Stomach smooth muscle (tissue), 2 donors: ENCODE measurements around the gene HPSE2.
"Not testable (repeated sequence)": the region's sequence is repeated elsewhere in the genome, so short reads cannot be mapped to it uniquely, and the experiment has no call there.

ENCODE experiments used
- H3K27ac ChIP-seq: one replicate; pipeline ENCODE4 v1.7.0; 2013; ENCODE audit warnings: mild to moderate bottlenecking, low read length, inconsistent platforms
- H3K27me3 ChIP-seq, 2 donors: one replicate each; pipeline ENCODE4 v1.7.0; 2013; ENCODE audit warnings: low read length in 2 of 2; ENCODE audit not compliant: insufficient read depth in 2 of 2, control insufficient read depth in 1 of 2
- H3K36me3 ChIP-seq, 2 donors: one replicate each; pipeline ENCODE4 v1.7.0; 2013; ENCODE audit warnings: low read length in 2 of 2; ENCODE audit not compliant: control insufficient read depth in 2 of 2, insufficient read depth in 2 of 2
- H3K4me1 ChIP-seq: one replicate; pipeline ENCODE4 v1.7.0; 2013; ENCODE audit warnings: low read length; ENCODE audit not compliant: control insufficient read depth, insufficient read depth
- H3K4me3 ChIP-seq, 2 donors: one replicate each; pipeline ENCODE4 v1.7.0; 2013; ENCODE audit warnings: low read length in 2 of 2
- H3K9ac ChIP-seq, 2 donors: one replicate each; pipeline ENCODE4 v1.7.0; 2013; ENCODE audit warnings: low read length in 2 of 2, mild to moderate bottlenecking in 1 of 2
- H3K9me3 ChIP-seq, 2 donors: one replicate each; pipeline ENCODE4 v1.7.0; 2013; ENCODE audit warnings: low read length in 2 of 2; ENCODE audit not compliant: control insufficient read depth in 2 of 2
- donor health status: healthy.
- donor health status: Pancreatic carcinoma.

The HPSE2 gene

GRCh38 chr10:99161165-99161564, 74.5 kb downstream of the HPSE2 start:
- no peaks in the 10 kb centered on the region for H3K4me1 ChIP-seq
- H3K27ac ChIP-seq = no peak overlapping the region
- no peaks in the 10 kb centered on the region for H3K36me3 ChIP-seq
- H3K27me3 ChIP-seq = no peaks in the 10 kb centered on the region
- H3K4me3 ChIP-seq = no peak overlapping the region
- H3K9ac ChIP-seq = no peak overlapping the region
- no peaks in the 10 kb centered on the region for H3K9me3 ChIP-seq

DNA sequence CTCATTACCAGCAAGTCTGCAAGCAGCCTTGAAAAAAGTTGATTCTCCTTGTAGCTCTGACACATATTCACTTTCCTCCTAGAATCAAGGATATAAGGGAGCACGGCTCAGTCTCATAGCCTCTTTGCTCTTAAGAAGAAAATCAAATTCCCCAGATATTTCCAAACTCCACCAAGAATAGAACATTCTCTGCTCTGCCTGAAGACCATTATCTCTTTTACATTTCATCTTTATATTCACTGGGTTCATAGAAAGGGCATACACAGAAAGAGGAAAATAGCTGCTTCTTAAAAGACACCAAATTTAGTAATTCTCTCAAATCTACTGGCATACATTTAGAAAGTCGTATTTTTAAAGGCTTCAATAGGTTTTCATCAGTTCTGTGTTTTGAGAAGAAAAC, 92.0 kb downstream of the HPSE2 start:
- H3K9ac ChIP-seq = no peak overlapping the region
- no peaks in the 10 kb centered on the region for H3K9me3 ChIP-seq
- peaks cover 6% of the 10 kb centered on the region for H3K4me1 ChIP-seq
- H3K27ac ChIP-seq = no peak overlapping the region
- no peak overlapping the region for H3K4me3 ChIP-seq
- no peaks in the 10 kb centered on the region for H3K36me3 ChIP-seq
- H3K27me3 ChIP-seq = no peaks in the 10 kb centered on the region

- Histone ChIP-seq H3K9me3 (no peaks in the 10 kb centered on the region), H3K9ac (no peak overlapping the region), H3K27me3 (no peaks in the 10 kb centered on the region), H3K36me3 (no peaks in the 10 kb centered on the region), H3K4me1 (peaks cover 6% of the 10 kb centered on the region), H3K4me3 (no peak overlapping the region), H3K27ac (no peak overlapping the region)
These were observed 92.6 kb downstream of the HPSE2 start for GRCh38 chr10:99143011-99143410.

- not testable (repeated sequence) for H3K9ac ChIP-seq, H3K27ac ChIP-seq
These were observed 102.8 kb downstream of the HPSE2 start for GRCh38 chr10:99132897-99133296.

GRCh38 chr10:99125879-99126278, 109.8 kb downstream of the HPSE2 start:
- H3K9ac ChIP-seq = no peak overlapping the region
- no peaks in the 10 kb centered on the region for H3K36me3 ChIP-seq
- peaks cover 0 to 3% of the 10 kb centered on the region in 2 donors for H3K9me3 ChIP-seq
- H3K27ac ChIP-seq = no peak overlapping the region
- no peak overlapping the region for H3K4me3 ChIP-seq
- no peaks in the 10 kb centered on the region for H3K27me3 ChIP-seq
- H3K4me1 ChIP-seq = peaks cover 4% of the 10 kb centered on the region

More at GRCh38 chr10:99132897-99133296, 102.8 kb downstream of the HPSE2 start:
- not testable (repeated sequence) for H3K27me3 ChIP-seq, H3K4me1 ChIP-seq, H3K36me3 ChIP-seq, H3K4me3 ChIP-seq, H3K9me3 ChIP-seq

GRCh38 chr10:99124376-99124775, 111.3 kb downstream of the HPSE2 start:
- Histone ChIP-seq H3K27ac (no peak overlapping the region), H3K9me3 (peaks cover 0 to 3% of the 10 kb centered on the region in 2 donors), H3K4me3 (no peak overlapping the region), H3K9ac (no peak overlapping the region), H3K27me3 (no peaks in the 10 kb centered on the region), H3K4me1 (peaks cover 4% of the 10 kb centered on the region), H3K36me3 (no peaks in the 10 kb centered on the region)

DNA sequence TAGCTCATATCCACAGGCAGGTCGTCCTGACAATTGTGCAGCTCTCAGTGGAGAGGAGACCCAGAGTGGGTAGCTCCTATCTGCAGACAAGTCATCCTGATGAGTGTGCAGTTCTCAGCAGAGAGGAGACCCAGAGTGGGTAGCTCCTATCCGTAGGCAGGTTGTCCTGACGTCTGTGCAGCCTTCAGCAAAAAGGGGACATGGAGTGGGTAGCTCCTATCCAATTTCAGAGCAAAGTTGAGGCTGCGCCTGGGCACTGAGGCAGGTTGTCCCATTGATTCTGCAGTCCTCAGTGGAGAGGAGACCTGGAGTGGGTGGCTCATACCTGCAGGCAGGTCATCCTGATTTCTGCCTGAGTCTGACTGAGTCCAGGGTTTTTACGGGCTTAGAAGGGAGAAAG, 111.8 kb downstream of the HPSE2 start:
- Histone ChIP-seq H3K27ac (no peak overlapping the region), H3K27me3 (no peaks in the 10 kb centered on the region), H3K9ac (no peak overlapping the region), H3K4me3 (no peak overlapping the region), H3K36me3 (no peaks in the 10 kb centered on the region), H3K4me1 (peaks cover 4% of the 10 kb centered on the region), H3K9me3 (peaks cover 0 to 3% of the 10 kb centered on the region in 2 donors)

- Histone ChIP-seq H3K9me3 (peaks cover 0 to 3% of the 10 kb centered on the region in 2 donors), H3K27ac (no peak overlapping the region), H3K9ac (no peak overlapping the region), H3K4me3 (no peak overlapping the region), H3K27me3 (no peaks in the 10 kb centered on the region), H3K4me1 (peaks cover 4% of the 10 kb centered on the region), H3K36me3 (no peaks in the 10 kb centered on the region)
These were observed 112.3 kb downstream of the HPSE2 start for GRCh38 chr10:99123336-99123735.

DNA sequence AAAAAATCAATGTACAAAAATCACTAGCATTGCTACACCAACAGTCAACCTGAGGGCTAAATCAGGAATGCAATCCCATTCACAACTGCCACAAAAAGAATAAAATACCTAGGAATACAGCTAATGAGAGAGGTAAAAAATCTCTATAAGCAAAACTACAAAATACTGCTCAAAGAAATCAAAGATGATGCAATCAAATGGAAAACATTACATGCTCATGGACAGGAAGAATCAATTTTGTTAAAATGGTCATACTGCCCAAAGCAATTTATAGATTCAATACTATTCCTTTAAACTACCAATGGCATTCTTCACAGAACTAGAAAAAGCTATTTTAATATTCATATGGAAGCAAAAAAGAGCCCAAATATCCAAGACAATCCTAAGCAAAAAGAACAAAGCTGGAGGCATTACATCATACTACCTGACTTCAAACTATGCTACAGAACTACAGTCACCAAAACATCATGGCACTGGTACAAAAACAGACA, 116.3 kb downstream of the HPSE2 start:
- H3K4me1 ChIP-seq = peaks cover 1% of the 10 kb centered on the region
- no peaks in the 10 kb centered on the region for H3K36me3 ChIP-seq
- H3K27ac ChIP-seq = no peak overlapping the region
- H3K9ac ChIP-seq = no peak overlapping the region
- no peak overlapping the region for H3K4me3 ChIP-seq
- H3K9me3 ChIP-seq = no peaks in the 10 kb centered on the region
- H3K27me3 ChIP-seq = no peaks in the 10 kb centered on the region

DNA sequence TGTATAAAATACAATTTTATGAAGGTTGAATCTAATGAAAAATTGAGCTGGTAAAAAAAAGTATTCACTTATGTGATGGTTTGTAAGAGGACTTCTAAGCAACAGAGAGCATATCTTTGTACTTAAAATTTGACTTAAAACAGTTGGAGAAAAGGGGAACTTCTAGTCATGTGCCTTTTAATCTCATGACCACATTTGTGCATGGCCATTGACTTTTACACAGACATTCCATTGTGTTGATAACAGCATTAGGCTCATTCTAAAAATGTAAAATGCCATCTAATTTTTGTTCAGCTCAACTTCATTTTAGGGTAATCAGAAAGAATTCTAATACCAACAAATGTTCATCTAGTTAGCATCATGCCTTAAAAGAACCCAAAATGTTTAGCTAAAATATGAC, 119.9 kb downstream of the HPSE2 start:
- no peaks in the 10 kb centered on the region for H3K4me1 ChIP-seq
- H3K27me3 ChIP-seq = no peaks in the 10 kb centered on the region
- H3K9ac ChIP-seq = no peak overlapping the region
- H3K36me3 ChIP-seq = no peaks in the 10 kb centered on the region
- H3K27ac ChIP-seq = no peak overlapping the region
- no peak overlapping the region for H3K4me3 ChIP-seq
- H3K9me3 ChIP-seq = no peaks in the 10 kb centered on the region

DNA sequence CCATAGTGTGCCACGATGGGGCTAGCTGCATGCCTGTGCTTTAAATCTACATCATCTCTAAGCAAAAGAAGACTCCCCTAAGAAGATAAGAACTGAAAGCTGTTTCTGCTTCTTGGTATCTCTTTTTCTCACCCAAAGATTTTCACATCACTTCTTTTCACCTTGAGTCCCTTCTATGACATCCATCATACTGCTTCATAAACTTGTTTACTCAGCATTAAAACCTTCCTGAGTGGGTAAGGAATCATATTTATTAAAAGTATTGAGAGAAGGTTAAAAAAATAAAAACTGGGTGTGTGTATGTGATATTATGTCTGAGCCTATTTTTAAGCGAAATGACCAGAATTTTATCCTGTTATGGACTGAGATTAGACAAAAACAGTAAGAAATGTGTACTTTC, 150.3 kb downstream of the HPSE2 start:
- Histone ChIP-seq H3K9ac (no peak overlapping the region), H3K9me3 (no peaks in the 10 kb centered on the region), H3K36me3 (no peaks in the 10 kb centered on the region), H3K27me3 (no peaks in the 10 kb centered on the region), H3K27ac (no peak overlapping the region), H3K4me3 (no peak overlapping the region), H3K4me1 (peaks cover under 1% of the 10 kb centered on the region)
